GM12874 (cell line): ENCODE measurements around the gene ZNF490.

ENCODE experiments used
- TF ChIP-seq, protein P1 (sequence below): IDR thresholded peaks from 2 replicates; pipeline ENCODE4 v1.5.1; 2011; ENCODE audit warnings: low read depth, mild to moderate bottlenecking, control low read depth, low read length, moderate library complexity; ENCODE audit not compliant: insufficient read depth

ZNF490 gene

GRCh38 chr19:12610540-12611360, at the start of gene ZNF490, which contains the start of gene ZNF791:
ZNF490 (minus strand) TSS chr19:12610813; CDS start chr19:12610680, 133 bp downstream.
ZNF791 (plus strand) TSS chr19:12610920; CDS start chr19:12611080, 160 bp downstream.
- TF ChIP-seq, protein P1, sequence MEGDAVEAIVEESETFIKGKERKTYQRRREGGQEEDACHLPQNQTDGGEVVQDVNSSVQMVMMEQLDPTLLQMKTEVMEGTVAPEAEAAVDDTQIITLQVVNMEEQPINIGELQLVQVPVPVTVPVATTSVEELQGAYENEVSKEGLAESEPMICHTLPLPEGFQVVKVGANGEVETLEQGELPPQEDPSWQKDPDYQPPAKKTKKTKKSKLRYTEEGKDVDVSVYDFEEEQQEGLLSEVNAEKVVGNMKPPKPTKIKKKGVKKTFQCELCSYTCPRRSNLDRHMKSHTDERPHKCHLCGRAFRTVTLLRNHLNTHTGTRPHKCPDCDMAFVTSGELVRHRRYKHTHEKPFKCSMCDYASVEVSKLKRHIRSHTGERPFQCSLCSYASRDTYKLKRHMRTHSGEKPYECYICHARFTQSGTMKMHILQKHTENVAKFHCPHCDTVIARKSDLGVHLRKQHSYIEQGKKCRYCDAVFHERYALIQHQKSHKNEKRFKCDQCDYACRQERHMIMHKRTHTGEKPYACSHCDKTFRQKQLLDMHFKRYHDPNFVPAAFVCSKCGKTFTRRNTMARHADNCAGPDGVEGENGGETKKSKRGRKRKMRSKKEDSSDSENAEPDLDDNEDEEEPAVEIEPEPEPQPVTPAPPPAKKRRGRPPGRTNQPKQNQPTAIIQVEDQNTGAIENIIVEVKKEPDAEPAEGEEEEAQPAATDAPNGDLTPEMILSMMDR, result no peak

DNA sequence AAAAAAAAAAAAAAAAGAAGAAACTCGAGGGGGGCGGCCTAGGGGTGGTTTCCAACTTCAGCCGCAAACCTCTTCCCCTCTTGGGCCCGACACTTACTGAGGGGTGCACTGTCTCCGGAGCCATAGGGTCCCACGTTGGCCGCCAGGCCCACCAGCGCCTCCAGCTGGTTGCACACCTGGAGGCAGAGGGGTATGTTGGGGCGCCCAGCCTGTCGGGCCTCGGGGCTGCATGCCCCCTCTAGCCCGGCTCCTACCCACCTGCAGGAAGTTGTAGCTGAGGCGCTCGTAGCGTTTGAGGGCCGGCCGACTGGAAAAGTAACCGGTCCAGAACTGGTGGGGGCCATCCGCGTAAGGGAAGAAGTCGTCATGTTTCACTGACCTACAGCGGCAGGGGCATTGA, 47.4 kb upstream of the ZNF490 start:
- TF ChIP-seq, protein P1, result peak; percentile 27; the same call in 1 of the 2 replicates

GRCh38 chr19:12656899-12657571, 46.4 kb upstream of the ZNF490 start:
- TF ChIP-seq, protein P1, result no peak

GRCh38 chr19:12655546-12655945, 44.9 kb upstream of the ZNF490 start:
- TF ChIP-seq, protein P1, result no peak

- TF ChIP-seq, protein P1, result no peak
These were observed 41.6 kb upstream of the ZNF490 start for GRCh38 chr19:12652219-12652618.

- TF ChIP-seq, protein P1, result no peak
These were observed 39.3 kb upstream of the ZNF490 start for GRCh38 chr19:12649941-12650340.

GRCh38 chr19:12648088-12648487, 37.5 kb upstream of the ZNF490 start:
- TF ChIP-seq, protein P1, result no peak
